Stimulated activated memory B cell treated with anti-CD40 and anti-IgM and Interleukin-4, amounts not matched to agents 10 μg/mL and 1 μg/mL and 100 μg/mL, for 72 hours (primary cell): Measurements from ENCODE around the gene KDM1B.

Source experiments
- ATAC-seq: fragments of 150-1000 bp; cut with Tn5 transposase; 2 replicates; pipeline ENCODE4 v1.10.0; 2021
- H3K27ac Mint-ChIP-seq: one replicate; pipeline ENCODE4 v1.8.0; 2022; ENCODE audit warnings: mild to moderate bottlenecking, mixed read lengths
- H3K27me3 Mint-ChIP-seq: one replicate; pipeline ENCODE4 v1.8.0; 2022; ENCODE audit warnings: mixed read lengths
- H3K36me3 Mint-ChIP-seq: one replicate; pipeline ENCODE4 v1.8.0; 2022; ENCODE audit warnings: mixed read lengths
- H3K4me1 Mint-ChIP-seq: one replicate; pipeline ENCODE4 v1.8.0; 2022; ENCODE audit warnings: mixed read lengths
- H3K4me3 Mint-ChIP-seq: one replicate; pipeline ENCODE4 v1.8.0; 2022; ENCODE audit warnings: mild to moderate bottlenecking, moderate library complexity, mixed read lengths
- H3K9me3 Mint-ChIP-seq: one replicate; pipeline ENCODE4 v1.8.0; 2022; ENCODE audit warnings: mixed read lengths

The KDM1B gene

GRCh38 chr6:18266523-18266912 is 111.3 kb downstream of the KDM1B start:
- Mint-ChIP-seq H3K27ac (no peak overlapping the region), H3K27me3 (no peaks in the 10 kb centered on the region), H3K4me1 (peaks cover 22% of the 10 kb centered on the region), H3K36me3 (no peaks in the 10 kb centered on the region), H3K9me3 (no peaks in the 10 kb centered on the region), H3K4me3 (no peak overlapping the region)
- ATAC-seq: no peak

- no peak for ATAC-seq
- H3K27me3 Mint-ChIP-seq: no peaks in the 10 kb centered on the region
- peaks cover 9% of the 10 kb centered on the region for H3K4me1 Mint-ChIP-seq
- no peaks in the 10 kb centered on the region for H3K36me3 Mint-ChIP-seq
- H3K9me3 Mint-ChIP-seq: peaks cover 3% of the 10 kb centered on the region
- H3K4me3 Mint-ChIP-seq: no peak overlapping the region
- H3K27ac Mint-ChIP-seq: no peak overlapping the region
Measured at GRCh38 chr6:18268066-18268465, 112.8 kb downstream of the KDM1B start.

GRCh38 chr6:18269253-18269652 is 114.0 kb downstream of the KDM1B start:
- Mint-ChIP-seq H3K4me1 (peaks cover 9% of the 10 kb centered on the region), H3K4me3 (no peak overlapping the region), H3K27ac (no peak overlapping the region), H3K36me3 (no peaks in the 10 kb centered on the region), H3K27me3 (no peaks in the 10 kb centered on the region), H3K9me3 (peaks cover 3% of the 10 kb centered on the region)
- ATAC-seq: no peak

- no peaks in the 10 kb centered on the region for H3K27me3 Mint-ChIP-seq
- no peak overlapping the region for H3K4me3 Mint-ChIP-seq
- peaks cover 3% of the 10 kb centered on the region for H3K9me3 Mint-ChIP-seq
- ATAC-seq: no peak
- peaks cover 9% of the 10 kb centered on the region for H3K4me1 Mint-ChIP-seq
- no peaks in the 10 kb centered on the region for H3K36me3 Mint-ChIP-seq
- no peak overlapping the region for H3K27ac Mint-ChIP-seq
Measured at GRCh38 chr6:18269717-18270116, 114.5 kb downstream of the KDM1B start.

- no peak for ATAC-seq
- no peak overlapping the region for H3K27ac Mint-ChIP-seq
- no peaks in the 10 kb centered on the region for H3K36me3 Mint-ChIP-seq
- peaks cover 6% of the 10 kb centered on the region for H3K4me1 Mint-ChIP-seq
- H3K9me3 Mint-ChIP-seq: peaks cover 3% of the 10 kb centered on the region
- peaks cover 5% of the 10 kb centered on the region for H3K27me3 Mint-ChIP-seq
- no peak overlapping the region for H3K4me3 Mint-ChIP-seq
Measured at GRCh38 chr6:18270216-18270615, 115.0 kb downstream of the KDM1B start.
